ENCODE results near the gene TMEM134.

DNA sequence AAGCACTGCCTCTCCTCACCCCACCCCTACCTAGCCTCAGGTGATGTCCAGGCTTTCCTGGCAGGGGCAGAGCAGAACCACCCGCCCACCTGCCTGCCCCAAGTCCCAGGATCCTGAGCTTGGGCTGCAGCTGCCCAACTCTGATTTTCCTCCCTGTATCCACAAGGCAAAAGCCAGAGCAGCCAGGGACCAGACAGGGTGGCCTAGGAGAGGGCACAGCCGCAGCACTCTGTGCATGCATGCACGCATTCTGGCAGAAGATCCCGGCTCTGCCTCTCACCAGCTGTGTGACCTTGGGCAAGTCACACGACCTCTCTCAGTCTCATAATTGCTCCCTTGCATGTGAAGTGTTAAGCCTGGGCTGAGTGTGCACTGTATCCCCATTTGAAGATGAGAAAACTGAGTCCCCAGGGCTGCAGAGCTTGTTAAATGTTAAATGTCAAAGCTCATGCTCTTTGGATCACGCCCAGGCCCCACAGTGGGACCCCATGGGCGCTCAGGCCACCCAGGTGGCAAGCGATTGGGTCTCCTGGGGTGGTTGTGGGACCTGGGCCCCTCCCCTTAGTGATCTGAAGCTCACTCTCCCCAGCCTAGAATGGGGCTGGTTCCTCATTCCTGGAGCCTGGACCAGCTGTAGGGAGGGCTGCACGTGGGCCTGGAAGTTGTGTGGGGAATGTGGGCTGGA lies 56.4 kb downstream of the TMEM134 start:
- TF ChIP-seq CTCF (IDR thresholded peaks at IDR 0.05; ENCODE audit: low read length), result no peak
- TF ChIP-seq EZH2 (IDR thresholded peaks at IDR 0.05; ENCODE audit: borderline replicate concordance, low read length), result no peak
